NOMO-1 (cell line): ENCODE data around the gene UPK3BL1.
"Not testable (repeated sequence)": the region's sequence is repeated elsewhere in the genome, so short reads cannot be mapped to it uniquely, and the experiment has no call there.

Source experiments
- DNase-seq, 2 experiments: peaks; one replicate each; lab custom pipeline; 2025; ENCODE audit not compliant: unreplicated experiment in 2 of 2; lab: John Stamatoyannopoulos, UW

The UPK3BL1 gene

GRCh38 chr7:102642691-102643090 is at the start of gene UPK3BL1:
TSS of gene UPK3BL1 (minus strand) at chr7:102642791. CDS start at chr7:102642741, 50 bp downstream.
- DNase-seq, result not testable (repeated sequence)

GRCh38 chr7:102690602-102691001 is 48.0 kb upstream of the UPK3BL1 start:
- not testable (repeated sequence) for DNase-seq

GRCh38 chr7:102689436-102690282 is 47.1 kb upstream of the UPK3BL1 start:
- DNase-seq, result not testable (repeated sequence)

GRCh38 chr7:102688299-102689036 is 45.9 kb upstream of the UPK3BL1 start:
- DNase-seq, result not testable (repeated sequence)

- DNase-seq, result not testable (repeated sequence)
Observed at GRCh38 chr7:102682560-102682959, 40.0 kb upstream of the UPK3BL1 start.

GRCh38 chr7:102680780-102681179 is 38.2 kb upstream of the UPK3BL1 start:
- DNase-seq, result not testable (repeated sequence)

- DNase-seq, result not testable (repeated sequence)
Observed at GRCh38 chr7:102675545-102675944, 33.0 kb upstream of the UPK3BL1 start.

GRCh38 chr7:102673447-102674067 is 31.0 kb upstream of the UPK3BL1 start:
- DNase-seq, result not testable (repeated sequence)

DNA sequence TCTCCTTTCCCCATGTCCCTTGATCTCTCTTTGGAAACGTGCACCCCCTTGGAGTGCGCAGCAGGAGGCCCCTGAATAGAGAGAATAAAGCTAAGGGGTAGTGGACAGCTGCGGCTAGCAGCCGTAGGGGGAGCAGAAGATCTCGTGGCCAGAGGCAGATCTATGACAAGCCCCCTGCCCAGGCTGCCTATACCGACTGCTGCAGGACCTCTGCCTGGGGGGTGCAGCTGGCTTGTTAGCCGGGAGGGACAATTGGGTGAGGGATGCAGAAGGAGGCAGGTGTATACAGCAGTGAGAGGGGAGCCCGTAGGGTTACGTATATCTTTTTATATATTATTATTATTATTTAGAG is 29.3 kb upstream of the UPK3BL1 start:
- DNase-seq, result not testable (repeated sequence)

DNA sequence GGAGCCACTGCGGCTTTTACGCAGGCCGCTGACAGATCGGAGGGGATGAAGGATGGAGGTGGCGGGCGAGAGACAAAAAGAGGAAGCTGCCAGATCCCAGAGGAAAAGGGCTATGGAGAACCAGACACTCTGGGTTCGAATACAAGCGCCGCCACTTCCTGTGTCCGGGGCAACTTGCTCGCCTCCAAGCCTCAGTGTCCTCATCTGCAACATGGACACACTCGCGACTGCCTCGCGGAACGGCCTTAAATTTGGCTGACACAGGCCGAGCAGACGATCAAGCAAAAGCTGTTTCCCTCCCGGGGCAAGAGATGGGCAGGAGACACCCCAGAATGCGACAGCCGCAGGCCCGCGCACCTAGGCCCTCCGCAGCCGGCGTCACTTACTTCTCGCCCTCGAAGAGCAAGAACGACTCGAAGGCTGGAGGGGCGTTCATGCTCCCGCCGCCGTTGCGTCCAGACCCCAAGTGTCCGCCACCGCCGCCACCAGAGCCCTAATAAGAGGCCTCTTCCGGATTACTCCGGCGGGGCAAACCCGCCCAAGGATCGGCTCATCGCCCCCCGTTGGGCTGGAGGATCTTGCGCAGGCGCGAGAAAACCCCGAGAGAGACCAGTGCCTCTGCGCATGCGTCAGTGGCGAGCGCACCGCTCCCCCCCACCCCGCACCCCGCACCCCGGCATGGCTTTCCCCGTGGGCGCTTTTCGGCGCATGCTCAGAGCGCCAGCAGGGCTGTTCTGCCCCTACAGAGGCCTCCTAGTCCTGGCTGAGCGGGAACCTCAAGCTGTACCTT is 28.8 kb upstream of the UPK3BL1 start, which contains the start of gene POLR2J2:
Gene POLR2J2, minus strand, starts transcription at position 498 of the 790 bp plus-strand sequence. Its CDS starts 62 bp downstream, at position 436.
- DNase-seq, result not testable (repeated sequence)

- not testable (repeated sequence) for DNase-seq
Observed at GRCh38 chr7:102667523-102667922, 24.9 kb upstream of the UPK3BL1 start.

DNA sequence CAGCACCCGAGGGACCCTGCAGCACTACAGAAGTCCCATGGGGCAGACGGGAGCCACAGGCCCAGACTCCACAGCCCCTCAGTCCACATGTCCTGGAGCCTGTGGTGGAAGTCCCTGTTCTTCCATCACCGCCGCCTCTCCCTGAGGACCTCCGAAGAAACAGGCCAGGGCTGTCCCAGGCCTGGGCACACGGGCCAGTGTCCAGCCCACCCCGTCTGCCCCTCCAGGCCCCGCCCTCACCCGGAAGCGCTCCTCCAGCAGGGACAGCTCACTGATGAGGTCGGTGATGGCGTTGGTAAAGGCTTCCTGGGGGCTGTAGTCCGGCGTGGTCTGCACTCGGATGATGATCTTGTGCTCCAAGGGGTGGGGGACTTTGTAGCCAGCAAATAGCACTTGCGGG is 24.3 kb upstream of the UPK3BL1 start:
- DNase-seq, result not testable (repeated sequence)

GRCh38 chr7:102664765-102665164 is 22.2 kb upstream of the UPK3BL1 start:
- DNase-seq, result not testable (repeated sequence)

- not testable (repeated sequence) for DNase-seq
Observed at GRCh38 chr7:102649924-102650323, 7.3 kb upstream of the UPK3BL1 start, which contains the start of gene SPDYE2B. TSS of gene SPDYE2B (plus strand) at chr7:102650319. CDS start at chr7:102652349, 2,030 bp downstream.

DNA sequence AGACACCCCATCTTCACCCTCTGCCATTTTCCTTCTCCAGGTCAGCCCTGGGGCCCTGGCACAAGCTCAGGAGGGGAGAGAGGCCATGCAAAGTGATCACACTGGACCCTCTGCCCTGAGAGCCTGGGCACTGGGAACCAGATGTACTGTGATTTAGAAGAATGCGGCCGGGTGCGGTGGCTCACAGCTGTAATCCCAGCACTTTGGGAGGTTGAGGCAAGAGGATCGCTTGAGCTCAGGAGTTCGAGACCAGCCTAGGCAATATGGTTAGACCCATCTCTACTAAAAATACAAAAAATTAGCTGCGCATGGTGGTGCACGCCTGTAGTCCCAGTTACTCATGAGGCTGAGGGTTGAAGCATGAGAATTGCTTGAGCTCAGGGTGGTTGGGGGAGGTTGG is 5.2 kb upstream of the UPK3BL1 start:
- not testable (repeated sequence) for DNase-seq

DNA sequence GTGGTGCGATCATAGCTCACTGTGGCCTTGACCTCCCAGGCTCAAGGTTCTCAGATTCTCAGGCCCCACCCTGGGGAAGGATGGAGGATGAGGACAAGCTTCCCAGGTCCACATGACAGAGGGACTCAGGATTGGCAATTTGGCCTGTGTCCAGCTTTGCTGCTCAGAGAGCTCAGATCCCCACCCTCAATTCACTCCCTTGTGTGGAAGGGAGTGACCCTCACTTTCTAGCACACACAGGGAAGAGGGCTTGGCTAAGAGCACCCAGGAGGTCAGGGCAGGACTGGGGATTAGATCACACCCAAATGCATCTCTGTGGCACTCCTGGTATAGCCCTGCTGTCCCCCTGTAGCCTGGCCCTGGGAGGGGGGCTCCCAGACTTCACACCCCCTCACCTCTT is 813 bp upstream of the UPK3BL1 start:
- not testable (repeated sequence) for DNase-seq

- not testable (repeated sequence) for DNase-seq
Observed at GRCh38 chr7:102638848-102639247, 3.7 kb downstream of the UPK3BL1 start.

GRCh38 chr7:102636956-102637355 is 5.6 kb downstream of the UPK3BL1 start:
- not testable (repeated sequence) for DNase-seq

DNA sequence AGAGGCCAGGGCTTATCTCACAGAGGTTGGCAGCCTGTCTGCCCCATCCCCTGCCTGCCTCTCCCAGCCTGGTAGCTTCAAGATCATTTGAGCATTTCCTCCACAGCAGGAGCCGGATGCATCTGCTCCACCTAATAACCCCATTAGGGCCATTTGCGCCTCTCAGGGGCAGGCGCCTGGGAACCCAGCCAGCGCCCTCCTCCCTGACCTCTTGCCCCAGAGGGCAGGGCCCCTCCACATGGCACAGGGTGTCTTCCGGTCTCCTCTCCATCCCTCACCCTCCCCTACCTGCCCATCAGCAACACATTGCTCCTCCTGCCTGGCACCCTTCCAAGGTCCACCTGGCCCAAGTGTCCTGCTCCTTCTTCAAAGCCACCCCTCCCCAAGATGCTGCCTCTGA is 7.2 kb downstream of the UPK3BL1 start:
- not testable (repeated sequence) for DNase-seq

DNA sequence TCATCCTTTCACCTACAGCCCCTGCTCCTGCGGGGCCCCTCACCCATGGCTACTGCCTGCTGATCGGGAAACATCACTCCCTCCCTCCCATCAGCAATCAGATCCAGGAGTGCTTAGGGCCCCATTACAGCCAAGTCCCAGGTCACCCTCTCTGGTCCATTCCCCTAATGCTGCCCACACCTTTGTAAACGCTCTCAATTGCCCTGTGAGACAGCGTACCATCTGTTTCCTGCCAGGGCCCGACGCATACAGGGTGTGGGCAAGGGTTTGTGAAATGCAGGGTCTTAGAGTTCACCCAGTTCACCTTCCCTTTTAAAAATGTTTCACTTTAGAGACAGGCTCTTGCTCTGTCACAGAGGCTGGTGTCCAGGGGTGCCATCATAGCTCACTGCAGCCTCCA is 8.3 kb downstream of the UPK3BL1 start:
- DNase-seq, result not testable (repeated sequence)
